Stimulated activated CD4-positive, alpha-beta T cell treated with anti-CD3 and anti-CD28 coated beads, Interleukin-12 subunit alpha, Interleukin-12 subunit beta, amount 100 ng/mL, for 48 hours (primary cell): ENCODE results near the gene RGS3.

ENCODE experiments used
- DNase-seq, 3 donors: peaks; one replicate each; pipeline ENCODE4 v3.0.0-alpha.2; 2020; ENCODE audit warnings: low read depth in 2 of 3, low spot score in 1 of 3

RGS3 gene

GRCh38 chr9:113616621-113617496 is 153.3 kb downstream of the RGS3 start:
- no peak for DNase-seq

GRCh38 chr9:113617550-113617949 is 154.0 kb downstream of the RGS3 start:
- DNase-seq: no peak

GRCh38 chr9:113618836-113619490 is 155.4 kb downstream of the RGS3 start:
- no peak for DNase-seq

DNA sequence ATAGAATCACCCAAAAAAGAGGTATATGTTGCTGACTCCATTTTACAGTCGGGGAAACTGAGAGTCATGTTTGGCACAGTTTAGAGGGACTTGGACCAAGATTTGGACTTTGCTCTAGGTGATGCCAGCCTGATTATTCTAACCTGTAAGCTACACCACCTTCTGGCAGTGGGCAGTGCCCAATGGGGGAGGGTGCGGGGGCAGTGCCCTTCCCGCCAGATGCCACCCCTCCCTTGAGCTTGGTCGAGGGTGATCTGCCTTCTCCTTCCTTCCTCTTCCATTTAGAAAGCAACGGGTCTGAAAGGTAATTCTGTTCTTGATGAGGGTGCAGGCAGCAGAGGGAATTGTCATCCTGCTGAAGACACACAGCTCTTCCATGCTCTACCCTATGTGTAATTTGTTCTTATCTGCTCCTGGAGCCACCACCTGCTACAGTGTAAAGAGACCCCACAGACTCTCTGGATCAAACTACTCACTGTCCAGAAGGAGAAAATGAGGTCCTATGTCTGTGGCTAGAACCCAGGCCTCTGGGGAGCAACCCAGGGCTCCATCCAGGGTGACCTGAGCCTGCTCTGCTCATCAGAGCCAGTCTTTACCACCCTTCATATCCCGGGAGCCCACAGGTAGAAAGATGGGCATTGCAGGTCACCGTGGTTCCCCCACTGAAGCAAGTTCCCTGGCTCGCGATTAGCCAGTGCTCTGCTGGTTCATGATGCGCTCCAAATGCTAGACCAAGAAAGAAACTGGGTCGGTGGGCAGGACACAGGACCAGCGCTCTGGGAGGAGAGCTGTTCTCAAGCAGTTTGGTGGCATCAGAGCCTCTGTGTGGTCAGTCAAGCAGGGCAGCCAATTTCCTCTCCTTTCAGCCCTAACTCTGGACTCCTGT is 156.2 kb downstream of the RGS3 start:
- no peak for DNase-seq

DNA sequence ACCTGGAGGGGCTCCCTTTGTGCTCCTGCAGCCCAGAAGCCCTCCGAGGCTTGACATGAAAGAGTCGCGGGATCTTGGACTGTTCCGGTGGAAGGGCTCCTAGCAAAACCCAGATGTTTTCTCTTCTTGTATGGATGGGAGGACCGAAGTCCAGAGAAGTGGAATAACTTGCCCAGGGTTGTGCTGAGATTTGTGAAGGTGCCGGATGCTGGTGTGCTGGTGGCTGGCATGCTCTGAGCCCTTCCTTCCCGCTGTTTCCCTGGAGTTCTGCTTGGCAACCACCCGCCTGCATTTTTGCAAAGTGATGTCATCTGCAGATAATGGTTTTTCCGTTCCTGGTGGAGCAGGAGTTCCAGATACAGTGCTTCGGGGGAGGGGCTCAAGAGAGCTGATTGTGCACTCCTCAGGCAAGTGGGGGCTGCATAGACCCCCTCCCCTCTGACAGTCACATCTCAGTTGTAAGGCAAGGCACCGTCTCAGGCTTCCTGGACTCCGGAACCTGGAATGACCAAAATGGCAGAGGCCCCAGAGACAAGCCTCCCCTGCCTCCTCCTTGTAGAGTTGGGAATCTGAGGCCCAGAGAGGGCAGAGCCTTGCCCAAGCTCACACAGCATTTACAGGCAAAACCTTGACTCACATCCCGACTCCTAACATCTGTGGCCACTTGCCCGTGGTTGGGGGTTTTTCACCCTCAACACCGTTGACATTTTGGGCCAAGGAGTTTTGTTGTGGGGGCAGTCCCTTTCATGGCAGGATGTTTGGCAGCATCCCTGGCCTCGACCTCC is 157.0 kb downstream of the RGS3 start:
- peak in 1 of 3 donors; percentile 51 for DNase-seq

- no peak for DNase-seq
Measured at GRCh38 chr9:113621309-113621791, 157.8 kb downstream of the RGS3 start.

- DNase-seq: no peak
Measured at GRCh38 chr9:113621980-113622379, 158.5 kb downstream of the RGS3 start.

DNA sequence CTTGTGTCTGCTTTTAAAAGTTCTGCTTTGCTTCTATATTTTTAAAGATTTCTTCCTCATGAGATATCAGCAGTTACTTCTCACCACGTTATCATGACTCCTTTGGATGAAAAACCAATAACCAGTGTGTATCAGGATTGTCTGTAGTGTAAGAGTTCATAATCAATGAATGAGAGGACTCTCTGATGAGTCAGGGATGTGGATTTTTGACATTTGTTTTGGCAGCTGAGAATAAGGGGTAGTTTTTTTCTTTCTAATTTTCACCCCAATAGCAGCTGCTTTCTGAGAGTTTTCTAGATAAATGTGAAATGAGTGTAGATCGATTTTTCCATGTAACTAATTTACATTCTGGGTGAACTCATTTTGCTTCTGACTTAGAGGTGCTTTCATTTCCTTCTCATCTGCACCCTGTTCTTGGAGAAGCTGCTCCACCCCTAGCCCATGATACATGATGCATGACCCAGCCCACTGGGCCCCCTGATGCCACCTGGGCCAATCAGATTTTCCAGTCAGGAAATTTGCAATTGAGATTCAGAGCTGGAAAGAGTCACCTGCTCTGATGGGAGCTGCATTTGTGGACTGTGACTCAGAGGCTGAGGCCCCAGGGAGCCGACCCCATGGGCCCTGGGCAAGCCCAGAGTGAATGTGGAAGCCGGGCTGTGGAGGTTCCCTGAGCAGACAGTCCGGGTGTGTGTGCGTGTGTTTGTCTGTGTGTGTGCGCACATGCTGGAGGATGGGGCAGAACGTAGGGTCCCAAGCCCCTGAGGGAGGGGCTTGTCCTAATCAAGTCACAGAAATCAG is 159.3 kb downstream of the RGS3 start:
- DNase-seq: peak; percentile 62 to 85 (median 67)

DNA sequence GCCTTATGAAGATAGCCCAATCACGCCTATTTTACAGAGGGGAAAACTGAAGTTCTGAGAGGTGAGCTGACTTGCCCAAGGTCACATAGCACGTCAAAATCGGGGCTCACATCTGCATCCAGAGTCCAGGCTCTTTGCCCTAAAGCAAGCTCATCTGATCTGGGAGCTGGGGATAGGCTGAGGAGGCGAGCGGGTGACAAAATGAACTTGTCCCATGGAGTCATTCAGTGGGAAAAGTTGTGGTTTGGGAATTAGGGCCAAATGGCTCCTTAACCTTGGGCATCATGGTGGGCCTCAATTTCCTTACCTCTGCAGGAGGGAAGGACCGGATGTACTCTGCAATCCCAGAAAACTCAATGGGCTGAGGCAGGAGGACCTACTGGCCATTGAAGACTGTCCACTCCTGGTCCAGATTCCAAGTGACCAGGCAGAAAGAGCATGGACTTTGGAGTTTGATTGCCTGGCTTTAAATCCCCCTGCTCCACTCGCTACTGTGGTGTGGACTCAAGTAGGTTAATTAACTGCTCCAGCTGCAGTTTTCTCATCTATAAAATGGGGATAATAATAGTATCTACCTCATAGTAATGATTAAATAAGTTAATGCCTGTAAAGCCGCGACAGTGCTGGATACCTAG is 160.4 kb downstream of the RGS3 start:
- no peak for DNase-seq

- DNase-seq: no peak
Measured at GRCh38 chr9:113624721-113625120, 161.2 kb downstream of the RGS3 start.

DNA sequence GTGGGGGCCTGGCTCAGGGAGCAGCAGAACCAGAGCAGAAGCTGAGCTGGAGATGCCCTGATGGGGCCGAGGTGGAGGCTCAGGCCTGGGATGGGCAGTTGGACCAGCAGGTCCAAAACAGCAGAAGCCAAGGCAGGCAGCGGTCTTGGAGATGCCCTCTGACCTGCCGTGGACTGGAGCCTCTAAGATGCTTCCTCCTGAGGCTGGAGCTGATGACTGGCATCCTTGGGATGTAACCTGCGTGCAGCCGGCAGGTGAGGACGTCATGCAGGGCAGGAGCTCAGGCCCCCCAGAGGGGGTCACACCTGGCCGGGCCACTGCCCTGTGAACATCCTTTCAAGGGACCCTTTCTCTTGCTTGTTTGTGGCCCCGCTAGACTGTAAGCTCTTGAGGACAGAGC is 162.0 kb downstream of the RGS3 start:
- no peak for DNase-seq

DNA sequence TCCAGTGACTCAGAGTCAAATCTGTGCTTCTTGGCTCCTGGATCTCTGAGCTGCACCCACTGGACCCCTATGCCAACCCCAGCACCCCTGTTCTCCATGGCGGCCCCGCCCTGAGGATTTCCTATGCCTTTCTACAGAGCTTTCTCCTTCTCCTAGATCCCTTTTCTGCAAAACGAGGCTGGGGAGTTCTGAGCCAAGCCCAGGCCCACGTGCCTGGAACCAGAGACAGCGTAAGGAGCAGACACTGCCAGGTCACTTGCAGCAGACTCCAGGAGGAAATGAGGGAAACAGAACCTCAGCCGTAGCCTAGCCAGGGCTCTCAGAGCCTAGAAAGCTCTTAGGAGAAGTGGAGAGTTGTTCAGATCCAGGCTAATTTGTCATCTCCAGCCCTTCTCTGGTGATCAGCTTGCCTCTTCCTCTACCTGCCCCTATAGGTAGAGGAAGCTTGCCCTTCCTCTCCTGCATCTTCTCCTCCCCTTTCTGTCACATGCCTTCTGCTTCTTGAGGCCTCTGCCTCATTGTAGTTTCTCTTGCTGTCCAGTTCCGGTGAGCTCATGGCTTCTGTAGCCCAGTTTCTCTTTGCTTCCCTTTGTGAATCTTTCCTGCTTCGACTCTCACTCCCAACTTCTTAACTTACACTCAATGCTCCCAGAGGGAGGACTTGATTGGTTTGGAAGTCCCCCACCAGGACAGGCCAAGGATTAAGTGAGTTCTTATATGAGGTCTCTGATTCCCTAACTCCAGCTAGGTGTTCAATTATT is 163.4 kb downstream of the RGS3 start:
- DNase-seq: no peak

DNA sequence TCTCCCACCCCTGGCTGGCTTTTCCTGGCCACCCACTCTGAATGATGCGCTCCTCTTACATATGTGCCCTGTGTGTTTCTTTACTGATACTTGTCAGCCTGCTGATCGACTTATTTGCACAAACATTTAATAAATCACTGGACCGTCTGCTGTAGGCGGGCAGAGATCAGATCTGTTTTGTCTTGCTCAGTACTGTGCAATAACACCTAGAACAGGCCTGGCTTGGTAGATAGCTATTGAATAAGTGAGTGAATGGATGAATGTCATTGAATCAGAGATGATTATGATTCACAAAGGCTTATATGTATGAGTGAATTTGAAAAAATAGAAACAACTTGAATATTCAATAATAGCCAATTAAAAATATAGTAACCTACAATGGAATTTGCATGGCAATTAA is 165.1 kb downstream of the RGS3 start:
- DNase-seq: no peak

GRCh38 chr9:113630386-113631136 is 167.0 kb downstream of the RGS3 start:
- no peak for DNase-seq

DNA sequence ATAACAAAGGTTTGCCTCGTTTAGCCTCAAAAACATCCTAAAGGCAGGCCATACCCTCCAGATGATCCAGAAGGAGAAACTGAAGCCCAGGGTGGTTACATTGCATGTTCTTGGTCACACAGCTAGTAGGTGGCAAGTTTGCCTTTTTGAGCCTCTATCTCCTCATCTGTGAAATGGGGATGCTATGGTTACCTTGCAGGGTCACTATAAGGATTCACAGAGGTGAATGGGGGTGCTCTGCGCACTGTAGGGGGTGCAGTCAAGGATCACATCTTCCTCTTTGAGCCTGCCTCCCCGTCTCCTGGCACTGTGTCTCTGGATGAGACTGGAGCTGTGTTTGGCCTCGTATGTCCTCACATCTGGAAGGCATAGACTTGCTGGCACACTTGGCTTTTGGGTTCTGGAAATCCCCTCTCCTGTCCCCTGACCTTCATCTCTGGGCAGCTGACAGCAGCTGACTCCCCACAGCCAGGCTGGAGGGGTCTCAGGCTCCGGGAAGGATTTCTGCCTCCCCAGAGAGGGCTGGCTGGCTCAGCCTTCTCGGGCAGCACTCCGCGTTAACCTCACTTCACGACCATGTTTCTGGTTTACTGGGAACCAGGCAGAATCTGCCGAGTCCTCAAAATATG is 167.7 kb downstream of the RGS3 start:
- DNase-seq: no peak

- no peak for DNase-seq
Measured at GRCh38 chr9:113631871-113632665, 168.5 kb downstream of the RGS3 start.
